ENCODE measurements around the gene METTL21A. TPM values are rescaled to one million over a fixed set of nuclear protein-coding genes. Genes with fewer than 3 reads are reported as not detected.
"Not testable (repeated sequence)": the region's sequence is repeated elsewhere in the genome, so short reads cannot be mapped to it uniquely, and the experiment has no call there.

The METTL21A gene
- total RNA-seq, 1 experiment from 2014 or later: 20.9 TPM

DNA sequence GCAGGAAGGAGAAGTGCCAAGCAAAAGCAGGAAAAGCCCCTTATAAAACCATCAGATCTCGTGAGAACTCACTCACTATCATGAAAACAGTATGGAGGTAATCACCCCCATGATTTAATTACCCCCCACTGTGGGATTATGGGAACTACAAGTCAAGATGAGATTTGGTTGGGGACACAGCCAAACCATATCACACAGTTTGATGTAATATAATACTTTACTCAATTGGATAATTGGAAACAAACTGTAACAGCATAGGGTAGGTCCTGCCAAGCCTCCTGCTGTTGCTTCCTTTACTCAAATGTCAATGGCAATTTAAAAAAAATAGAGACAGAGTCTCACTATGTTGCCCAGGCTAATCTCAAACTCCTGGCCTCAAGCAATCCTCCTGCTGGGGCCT lies 15.5 kb upstream of the METTL21A start:
- no peaks in the 10 kb centered on the region for H3K9me3 ChIP-seq (ENCODE audit: control insufficient read depth, insufficient read depth, low read depth, low read length)
- no peak for TF ChIP-seq POLR2AphosphoS5 (IDR thresholded peaks at IDR 0.05; ENCODE audit: low read depth, low read length)
- TF ChIP-seq REST (IDR thresholded peaks at IDR 0.05; ENCODE audit: insufficient read depth in 1 of 2, low read depth in 2 of 2, low read length in 1 of 2): no peak
- no peak for TF ChIP-seq SIN3A (IDR thresholded peaks at IDR 0.05; ENCODE audit: borderline replicate concordance, insufficient read depth, low read depth, low read length)
- ChIA-PET POLR2A (no interaction called here), CTCF (no interaction called here)
- no peaks in the 10 kb centered on the region for H3K27me3 ChIP-seq (ENCODE audit: control insufficient read depth, insufficient read depth, low read length)
- DNase-seq (ENCODE audit: low read depth, low spot score) (no peak), ATAC-seq (no peak)
- H3K27ac ChIP-seq (ENCODE audit: low read length): no peak overlapping the region
- no peaks in the 10 kb centered on the region for H3K4me1 ChIP-seq (ENCODE audit: control insufficient read depth, insufficient read depth, low read length)
- H3K36me3 ChIP-seq (ENCODE audit: control insufficient read depth, insufficient read depth, low read length): no peaks in the 10 kb centered on the region
- H3K4me3 ChIP-seq (ENCODE audit: low read depth in 2 of 2, low read length in 2 of 2): no peak overlapping the region
- intact Hi-C loops (cut with micrococcal nuclease; ENCODE audit: unreplicated experiment): no loop called here
- in situ Hi-C loops (cut with HindIII; ENCODE audit: low pct_unique_long_range_greater_than_20kb, low sequenced_read_pairs): no loop called here
- no TSS peak for BruUV-seq (replicated peaks)

GRCh38 chr2:207640160-207640559 lies 15.0 kb upstream of the METTL21A start:
- no peak for TF ChIP-seq CTCF (IDR thresholded peaks at IDR 0.05)
- no peak for TF ChIP-seq SIN3A (IDR thresholded peaks at IDR 0.05; ENCODE audit: borderline replicate concordance, insufficient read depth, low read depth, low read length)
- no peak for TF ChIP-seq REST (IDR thresholded peaks at IDR 0.05; ENCODE audit: insufficient read depth in 1 of 2, low read depth in 2 of 2, low read length in 1 of 2)
- no peak for TF ChIP-seq TCF7L2 (IDR thresholded peaks at IDR 0.05; ENCODE audit: low read depth, low read length)
- no peak for TF ChIP-seq POLR2AphosphoS5 (IDR thresholded peaks at IDR 0.05; ENCODE audit: low read depth, low read length)
- DNase-seq (ENCODE audit: low read depth, low spot score): no peak
- H3K36me3 ChIP-seq (ENCODE audit: control insufficient read depth, insufficient read depth, low read length): no peaks in the 10 kb centered on the region
- H3K4me3 ChIP-seq (ENCODE audit: low read depth in 2 of 2, low read length in 2 of 2): no peak overlapping the region
- CTCF ChIA-PET: interaction anchor here (0.6 kb wide), 1 partner anchor 1963 kb away, joined by 3 read pairs; no protein-coding TSS in a partner anchor
- no peaks in the 10 kb centered on the region for H3K9me3 ChIP-seq (ENCODE audit: control insufficient read depth, insufficient read depth, low read depth, low read length)
- no peaks in the 10 kb centered on the region for H3K4me1 ChIP-seq (ENCODE audit: control insufficient read depth, insufficient read depth, low read length)
- BruUV-seq (replicated peaks): no TSS peak
- no peaks in the 10 kb centered on the region for H3K27me3 ChIP-seq (ENCODE audit: control insufficient read depth, insufficient read depth, low read length)
- intact Hi-C loops (cut with micrococcal nuclease; ENCODE audit: unreplicated experiment) (no loop called here), in situ Hi-C loops (cut with HindIII; ENCODE audit: low pct_unique_long_range_greater_than_20kb, low sequenced_read_pairs) (no loop called here)
- POLR2A ChIA-PET: no interaction called here
- no peak for ATAC-seq
- no peak overlapping the region for H3K27ac ChIP-seq (ENCODE audit: low read length)

DNA sequence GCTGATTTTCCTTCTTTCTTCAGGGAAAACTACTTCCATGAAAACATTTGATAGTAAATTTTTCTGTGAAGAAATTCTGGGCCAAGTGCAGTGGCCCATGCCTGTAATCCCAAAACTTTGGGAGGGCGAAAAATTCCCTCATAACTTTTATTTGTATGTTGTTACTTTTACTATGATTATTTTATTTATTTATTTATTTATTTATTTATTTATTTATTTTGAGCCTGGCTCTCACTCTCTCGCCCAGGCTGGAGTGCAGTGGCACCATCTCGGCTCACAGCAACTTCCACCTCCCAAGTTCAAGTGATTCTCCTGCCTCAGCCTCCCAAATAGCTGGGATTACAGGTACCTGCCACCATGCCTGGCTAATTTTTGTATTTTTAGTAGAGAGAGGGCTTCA lies 14.1 kb upstream of the METTL21A start:
- H3K27ac ChIP-seq (ENCODE audit: low read length); H3K4me3 ChIP-seq (ENCODE audit: low read depth in 2 of 2, low read length in 2 of 2); H3K36me3 ChIP-seq (ENCODE audit: control insufficient read depth, insufficient read depth, low read length); POLR2A ChIA-PET; ATAC-seq; DNase-seq (ENCODE audit: low read depth, low spot score); BruUV-seq (replicated peaks); H3K9me3 ChIP-seq (ENCODE audit: control insufficient read depth, insufficient read depth, low read depth, low read length); intact Hi-C loops (cut with micrococcal nuclease; ENCODE audit: unreplicated experiment); CTCF ChIA-PET; H3K4me1 ChIP-seq (ENCODE audit: control insufficient read depth, insufficient read depth, low read length); H3K27me3 ChIP-seq (ENCODE audit: control insufficient read depth, insufficient read depth, low read length); in situ Hi-C loops (cut with HindIII; ENCODE audit: low pct_unique_long_range_greater_than_20kb, low sequenced_read_pairs): not testable (repeated sequence)
